Endometrial microvascular endothelial cells (primary cell): ENCODE results near the gene KRI1. TPM values are rescaled to one million over a fixed set of nuclear protein-coding genes. Genes with fewer than 3 reads are reported as not detected.

Source experiments
- total RNA-seq: library from RNA; depleted of rRNA; stranded (reverse); fragments of >200 nt; gene quantifications from one replicate; pipeline ENCODE4 v1.2.3, GENCODE V29; 2015; ENCODE audit errors: inconsistent ontology term

KRI1 gene
- total RNA-seq, 1 donor from 2014 or later: 10.2 TPM

Other genes starting within 250 kb of the KRI1 start
- gene FDX2, start 250.0 kb downstream of the KRI1 start, total RNA-seq: 52.8 TPM
- gene RAVER1, start 232.5 kb downstream of the KRI1 start, total RNA-seq: 28.1 TPM
- 11.8 TPM for gene ICAM3, start 226.4 kb downstream of the KRI1 start, total RNA-seq
- gene TYK2, start 185.4 kb downstream of the KRI1 start, total RNA-seq: 169 TPM
- 344 TPM for gene CDC37, start 162.5 kb downstream of the KRI1 start, total RNA-seq
- gene PDE4A, start 145.5 kb downstream of the KRI1 start, total RNA-seq: 6.6 TPM
- 90.3 TPM for gene KEAP1, start 62.7 kb downstream of the KRI1 start, total RNA-seq
- 2.0 TPM for gene S1PR5, start 48.6 kb downstream of the KRI1 start, total RNA-seq
- gene ATG4D, start 22.1 kb downstream of the KRI1 start, total RNA-seq: 31.9 TPM
- gene CDKN2D, start 3.0 kb upstream of the KRI1 start, total RNA-seq: 2.0 TPM
- not detected for gene AP1M2, start 21.3 kb upstream of the KRI1 start, total RNA-seq
- 70.4 TPM for gene SLC44A2, start 59.5 kb upstream of the KRI1 start, total RNA-seq
- gene ILF3, start 88.3 kb upstream of the KRI1 start, total RNA-seq: 173 TPM
- gene QTRT1, start 135.4 kb upstream of the KRI1 start, total RNA-seq: 39.6 TPM
- 110 TPM for gene DNM2, start 152.1 kb upstream of the KRI1 start, total RNA-seq